ENCODE results near the gene NFKBIZ.

- TF ChIP-seq POLR2A (IDR thresholded peaks at IDR 0.05) (no peak), CTCF (IDR thresholded peaks at IDR 0.05) (no peak)
Measured at GRCh38 chr3:101817992-101818391, 31.3 kb upstream of the NFKBIZ start.
